Type B pancreatic cell (in vitro differentiated cells): ENCODE measurements around the gene DOCK1. TPM values are rescaled to one million over a fixed set of nuclear protein-coding genes. Genes with fewer than 3 reads are reported as not detected.

Experiments
- DNase-seq: peaks from one replicate; pipeline ENCODE4 v3.0.0; 2021; ENCODE audit warnings: mixed read lengths; ENCODE audit not compliant: unreplicated experiment; ENCODE audit errors: extremely low spot score
- H3K27ac Mint-ChIP-seq: 2 replicates; pipeline ENCODE4 v1.8.0; 2021; ENCODE audit warnings: mild to moderate bottlenecking, mixed read lengths
- H3K27me3 Mint-ChIP-seq: 2 replicates; pipeline ENCODE4 v1.8.0; 2021; ENCODE audit warnings: mixed read lengths
- H3K36me3 Mint-ChIP-seq: 2 replicates; pipeline ENCODE4 v1.8.0; 2021; ENCODE audit warnings: mixed read lengths
- H3K4me1 Mint-ChIP-seq: one replicate; pipeline ENCODE4 v1.8.0; 2021; ENCODE audit warnings: mixed read lengths; ENCODE audit not compliant: unreplicated experiment
- H3K4me3 Mint-ChIP-seq: 2 replicates; pipeline ENCODE4 v1.8.0; 2021; ENCODE audit warnings: mild to moderate bottlenecking, mixed read lengths
- H3K9me3 Mint-ChIP-seq: 2 replicates; pipeline ENCODE4 v1.8.0; 2021; ENCODE audit warnings: mixed read lengths
- total RNA-seq: library from RNA; stranded (reverse); gene quantifications from 2 replicates; pipeline ENCODE4 v1.2.1, GENCODE V29; 2021; ENCODE audit warnings: low replicate concordance
- TF ChIP-seq, protein P1 (sequence below): fragments of 200-600 bp; sonication (generic); conservative IDR thresholded peaks from 2 replicates; pipeline ENCODE4 v1.5.0; 2021; ENCODE audit warnings: antibody characterized with exemption, mild to moderate bottlenecking

Gene DOCK1
- total RNA-seq, 1 donor from 2014 or later: 67.4 TPM

DNA sequence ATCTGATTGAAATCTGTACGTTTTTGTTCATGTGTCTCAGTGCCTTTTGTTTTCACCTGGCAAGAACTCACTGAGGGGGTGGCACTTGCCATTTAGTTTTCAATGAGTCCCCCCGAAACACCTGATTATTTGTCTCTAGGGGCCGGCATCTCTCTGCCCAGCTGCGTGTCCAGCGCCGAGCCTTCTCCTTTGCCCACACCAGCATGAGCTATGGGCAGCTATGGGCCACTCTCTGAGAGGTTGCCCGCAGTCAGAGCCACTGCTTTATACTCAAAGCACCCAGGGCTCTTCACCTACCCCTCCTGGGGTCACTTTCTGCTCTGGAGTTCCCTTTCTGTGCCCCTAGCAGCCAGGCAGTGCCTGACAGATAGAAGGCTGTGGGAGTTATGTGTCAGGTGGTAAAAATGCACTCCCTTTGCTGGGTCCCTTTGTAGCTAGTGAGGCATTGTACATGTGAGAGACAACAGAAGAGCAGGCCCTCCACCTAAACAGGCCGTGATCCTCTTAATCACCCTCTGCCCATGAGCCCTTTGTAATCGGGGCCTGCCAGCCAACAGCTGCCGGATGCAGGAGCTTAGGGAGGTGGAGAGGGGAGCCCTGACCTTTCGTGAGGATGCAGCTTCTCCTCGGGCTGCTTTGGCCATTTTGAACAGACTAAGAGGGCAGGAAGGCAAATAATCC is 510.8 kb downstream of the DOCK1 start:
- no peaks in the 10 kb centered on the region for H3K4me1 Mint-ChIP-seq
- TF ChIP-seq, protein P1, sequence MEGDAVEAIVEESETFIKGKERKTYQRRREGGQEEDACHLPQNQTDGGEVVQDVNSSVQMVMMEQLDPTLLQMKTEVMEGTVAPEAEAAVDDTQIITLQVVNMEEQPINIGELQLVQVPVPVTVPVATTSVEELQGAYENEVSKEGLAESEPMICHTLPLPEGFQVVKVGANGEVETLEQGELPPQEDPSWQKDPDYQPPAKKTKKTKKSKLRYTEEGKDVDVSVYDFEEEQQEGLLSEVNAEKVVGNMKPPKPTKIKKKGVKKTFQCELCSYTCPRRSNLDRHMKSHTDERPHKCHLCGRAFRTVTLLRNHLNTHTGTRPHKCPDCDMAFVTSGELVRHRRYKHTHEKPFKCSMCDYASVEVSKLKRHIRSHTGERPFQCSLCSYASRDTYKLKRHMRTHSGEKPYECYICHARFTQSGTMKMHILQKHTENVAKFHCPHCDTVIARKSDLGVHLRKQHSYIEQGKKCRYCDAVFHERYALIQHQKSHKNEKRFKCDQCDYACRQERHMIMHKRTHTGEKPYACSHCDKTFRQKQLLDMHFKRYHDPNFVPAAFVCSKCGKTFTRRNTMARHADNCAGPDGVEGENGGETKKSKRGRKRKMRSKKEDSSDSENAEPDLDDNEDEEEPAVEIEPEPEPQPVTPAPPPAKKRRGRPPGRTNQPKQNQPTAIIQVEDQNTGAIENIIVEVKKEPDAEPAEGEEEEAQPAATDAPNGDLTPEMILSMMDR: no peak
- no peak overlapping the region for H3K27ac Mint-ChIP-seq
- H3K36me3 Mint-ChIP-seq: peaks cover 15% of the 10 kb centered on the region
- no peaks in the 10 kb centered on the region for H3K27me3 Mint-ChIP-seq
- H3K9me3 Mint-ChIP-seq: no peaks in the 10 kb centered on the region
- H3K4me3 Mint-ChIP-seq: no peak overlapping the region
- DNase-seq: no peak

DNA sequence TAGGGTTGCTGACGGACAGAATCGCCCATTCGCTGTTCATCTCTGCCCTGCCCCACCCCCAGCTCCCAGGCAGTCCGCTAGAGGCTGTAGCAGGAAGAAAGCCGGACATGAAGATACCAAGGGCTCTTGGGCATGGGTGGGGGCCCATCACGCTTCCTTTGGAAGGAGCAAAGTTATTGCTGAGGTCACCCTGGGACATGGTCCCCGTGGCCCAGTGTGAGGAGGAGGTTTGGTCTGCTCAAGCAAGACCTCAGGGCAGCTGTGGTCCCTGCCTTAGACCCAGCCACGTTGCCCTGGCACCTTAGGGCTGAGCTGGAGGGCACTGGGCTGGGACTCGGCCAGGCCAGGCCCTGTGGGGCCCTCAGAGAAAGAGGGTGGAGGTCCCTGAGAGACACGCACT is 511.8 kb downstream of the DOCK1 start:
- H3K4me3 Mint-ChIP-seq: no peak overlapping the region
- H3K27ac Mint-ChIP-seq: no peak overlapping the region
- TF ChIP-seq, protein P1: no peak

DNA sequence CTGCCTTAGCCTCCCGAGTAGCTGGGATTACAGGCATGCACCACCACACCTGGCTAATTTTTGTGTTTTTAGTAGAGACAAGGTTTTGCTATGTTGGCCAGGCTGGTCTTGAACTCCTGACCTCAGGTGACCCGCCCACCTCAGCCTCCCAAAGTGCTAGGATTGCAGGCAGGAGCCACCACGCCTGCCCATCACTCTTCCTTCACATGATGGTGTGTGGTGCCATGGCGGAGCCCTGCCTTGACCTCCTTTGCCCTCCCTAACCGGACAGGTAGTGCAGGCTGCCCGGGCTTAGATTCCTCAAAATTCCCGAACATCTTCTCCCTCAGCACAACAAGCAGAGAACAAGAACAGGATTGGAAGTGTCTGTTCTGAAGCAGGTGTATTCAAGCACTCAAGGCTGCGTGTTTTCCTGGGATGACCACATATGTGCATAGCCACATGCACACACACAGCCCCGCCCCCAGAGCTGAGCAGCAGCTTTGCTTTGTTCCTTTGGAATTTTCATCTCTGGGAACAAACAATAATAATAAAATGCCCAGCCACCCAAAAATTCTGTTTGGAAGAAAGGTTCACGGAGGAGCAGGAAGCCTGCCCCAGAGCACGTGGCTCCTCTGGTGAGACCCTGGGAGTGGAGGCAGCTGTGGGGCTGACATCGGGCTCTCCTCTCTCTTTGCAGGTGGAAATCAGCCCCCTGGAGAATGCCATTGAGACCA is 512.6 kb downstream of the DOCK1 start:
- no peaks in the 10 kb centered on the region for H3K4me1 Mint-ChIP-seq
- H3K27me3 Mint-ChIP-seq: no peaks in the 10 kb centered on the region
- DNase-seq: no peak
- TF ChIP-seq, protein P1: no peak
- H3K27ac Mint-ChIP-seq: no peak overlapping the region
- no peaks in the 10 kb centered on the region for H3K9me3 Mint-ChIP-seq
- H3K36me3 Mint-ChIP-seq: peaks cover 19% of the 10 kb centered on the region
- H3K4me3 Mint-ChIP-seq: no peak overlapping the region

More for the DNA sequence above, 511.8 kb downstream of the DOCK1 start:
- H3K36me3 Mint-ChIP-seq: peaks cover 19% of the 10 kb centered on the region
- no peaks in the 10 kb centered on the region for H3K9me3 Mint-ChIP-seq
- H3K4me1 Mint-ChIP-seq: no peaks in the 10 kb centered on the region
- DNase-seq: no peak
- H3K27me3 Mint-ChIP-seq: no peaks in the 10 kb centered on the region

DNA sequence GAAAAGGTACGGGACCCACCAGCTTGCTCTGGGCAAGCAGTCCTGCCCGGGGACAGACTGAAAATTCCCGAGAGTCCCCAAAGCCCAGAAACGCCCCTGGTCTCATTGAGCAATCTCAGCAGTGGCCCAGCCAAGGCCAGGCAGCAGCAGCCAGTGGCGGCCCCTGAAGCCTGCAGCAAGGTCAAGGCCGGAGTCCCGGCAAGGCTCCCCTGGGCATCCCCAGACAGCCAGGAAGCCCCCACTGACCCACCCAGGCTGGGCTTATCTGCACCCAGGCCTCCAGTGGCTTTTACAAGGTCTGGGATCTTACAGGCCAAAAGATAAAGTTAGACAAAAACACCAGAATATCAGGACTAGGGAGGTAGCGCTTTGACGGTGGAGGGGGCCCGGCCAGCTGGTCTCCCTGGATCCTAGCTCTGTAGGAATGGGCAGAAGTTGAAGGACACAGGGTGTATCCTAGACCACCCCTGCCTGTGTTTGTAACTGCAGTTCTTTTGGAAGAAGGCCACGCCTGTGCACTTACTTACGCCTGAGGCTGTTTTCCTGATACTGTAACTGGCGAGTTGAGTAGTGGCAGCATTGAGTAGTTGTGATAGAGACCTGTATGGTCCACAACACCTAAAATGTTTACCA is 513.4 kb downstream of the DOCK1 start:
- TF ChIP-seq, protein P1: no peak
- no peak overlapping the region for H3K4me3 Mint-ChIP-seq
- peaks cover 19% of the 10 kb centered on the region for H3K36me3 Mint-ChIP-seq
- no peak overlapping the region for H3K27ac Mint-ChIP-seq
- H3K9me3 Mint-ChIP-seq: no peaks in the 10 kb centered on the region
- H3K27me3 Mint-ChIP-seq: no peaks in the 10 kb centered on the region
- no peak for DNase-seq
- peaks cover 8% of the 10 kb centered on the region for H3K4me1 Mint-ChIP-seq

DNA sequence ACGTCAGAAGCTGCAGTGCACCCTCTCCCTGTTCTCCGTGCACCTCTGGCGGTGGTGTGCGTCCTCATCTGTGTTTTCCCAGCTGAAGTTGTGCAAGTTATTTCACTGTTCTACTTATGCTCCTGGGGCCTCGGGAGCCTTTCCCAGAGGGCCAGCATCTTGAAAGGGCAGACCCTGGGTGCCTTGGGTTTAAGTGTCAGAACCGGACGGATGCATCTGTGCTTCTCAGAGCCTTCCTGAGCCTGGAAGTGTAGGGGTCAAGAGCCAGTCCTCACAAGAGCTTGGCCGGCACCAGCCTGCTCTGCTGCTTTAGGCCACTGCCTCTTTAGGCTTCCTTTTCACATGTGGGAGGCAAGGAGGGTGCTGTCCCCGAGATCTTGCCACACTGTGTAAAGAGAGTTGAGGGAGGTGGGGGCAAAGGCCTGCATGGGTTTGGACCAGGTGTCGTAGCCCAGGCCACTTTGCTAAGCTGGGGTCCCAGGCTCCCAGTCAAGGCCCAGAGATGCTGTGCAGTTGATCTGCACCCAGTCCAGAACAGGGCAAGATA is 515.0 kb downstream of the DOCK1 start:
- peaks cover 18% of the 10 kb centered on the region for H3K4me1 Mint-ChIP-seq
- TF ChIP-seq, protein P1: no peak
- H3K27me3 Mint-ChIP-seq: no peaks in the 10 kb centered on the region
- DNase-seq: no peak
- H3K9me3 Mint-ChIP-seq: no peaks in the 10 kb centered on the region
- H3K4me3 Mint-ChIP-seq: no peak overlapping the region
- peaks cover 17% of the 10 kb centered on the region for H3K36me3 Mint-ChIP-seq
- H3K27ac Mint-ChIP-seq: no peak overlapping the region
